ENCODE results near the gene DYSF.

Gene DYSF

DNA sequence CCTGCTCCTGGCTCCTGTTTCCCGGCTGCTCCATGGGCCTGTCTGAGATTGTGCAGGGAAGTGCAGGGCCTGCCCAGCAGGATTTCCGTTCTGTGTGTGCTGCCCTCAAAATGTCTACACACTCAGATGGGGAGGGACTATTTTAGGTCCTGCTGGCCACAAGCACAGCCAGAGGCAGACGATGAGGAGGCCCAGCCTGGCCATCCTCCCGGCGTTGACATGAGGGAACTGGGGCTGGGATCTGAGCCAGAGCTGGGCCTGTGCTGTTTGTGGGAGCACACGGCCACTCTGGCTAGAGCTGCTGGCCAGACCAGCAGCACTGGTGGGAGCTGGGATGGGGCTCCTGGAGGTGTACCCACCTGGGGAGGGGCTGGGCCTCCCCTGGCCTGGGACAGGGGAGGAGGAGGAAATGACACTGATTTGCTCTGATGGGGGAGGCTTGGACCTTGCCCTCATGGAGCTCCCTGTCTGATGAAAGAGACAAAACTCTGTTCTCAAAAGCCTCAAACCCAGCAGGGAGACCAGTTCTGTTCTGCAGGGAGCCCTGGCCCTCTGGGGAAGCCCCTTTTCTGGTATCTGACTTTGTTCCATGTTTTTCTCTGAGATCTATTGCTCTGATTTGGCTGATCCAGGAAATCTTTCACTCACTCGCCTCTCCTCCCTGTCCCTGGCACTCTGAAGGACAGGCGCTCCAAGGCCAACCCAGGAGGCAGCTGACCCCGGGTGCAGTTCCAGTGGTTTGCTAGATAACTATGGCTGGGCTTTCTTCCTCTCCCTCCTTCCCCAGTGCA, 161.8 kb downstream of the DYSF start:
- DNase-seq (ENCODE audit: low read depth) = no peak

DNA sequence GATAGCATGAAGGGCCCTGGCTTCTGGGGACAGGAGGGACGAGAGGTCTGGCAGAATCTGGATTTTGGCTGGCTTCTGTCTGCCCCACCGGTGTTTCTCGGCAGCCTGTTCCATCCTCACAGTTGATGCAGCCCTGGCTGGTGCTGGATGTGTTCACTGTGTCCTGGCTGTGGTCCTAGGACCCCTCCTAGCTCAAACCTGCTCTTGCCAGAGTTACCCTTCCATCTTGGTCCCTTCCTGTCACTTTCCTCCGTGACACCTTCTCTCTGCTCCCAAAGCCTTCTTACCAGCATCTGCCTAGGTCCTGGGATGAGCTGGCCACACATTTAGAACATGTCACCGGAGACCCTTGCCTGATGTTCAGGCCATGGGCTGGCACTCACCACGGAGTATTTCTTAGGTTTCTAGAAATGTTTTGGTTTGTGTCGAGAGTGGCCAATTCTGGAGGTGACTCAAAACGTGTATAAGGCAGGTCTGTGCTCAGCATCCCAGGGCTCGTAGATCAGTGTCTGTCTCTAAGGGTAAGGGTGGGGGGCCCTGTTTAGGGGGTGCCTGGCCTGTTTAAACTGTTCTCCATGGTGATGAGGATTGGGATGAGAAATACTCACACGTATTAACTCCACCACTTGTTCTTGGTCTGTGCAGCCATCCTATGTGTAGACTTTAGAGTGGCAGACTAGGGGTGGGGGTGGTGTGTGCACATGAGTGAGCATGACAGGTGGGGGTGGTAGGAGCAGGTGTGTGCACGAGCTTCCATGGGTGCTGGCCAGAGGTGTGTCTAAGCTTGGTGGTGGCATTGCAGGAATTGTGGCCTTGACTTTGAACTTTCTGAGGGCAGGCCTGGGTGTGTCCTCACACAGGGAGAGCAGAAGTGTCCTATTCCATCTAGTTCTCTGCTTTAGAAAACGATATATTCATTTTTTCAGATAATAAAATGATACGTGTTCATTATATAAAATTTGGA, 162.7 kb downstream of the DYSF start:
- DNase-seq (ENCODE audit: low read depth) = no peak

DNA sequence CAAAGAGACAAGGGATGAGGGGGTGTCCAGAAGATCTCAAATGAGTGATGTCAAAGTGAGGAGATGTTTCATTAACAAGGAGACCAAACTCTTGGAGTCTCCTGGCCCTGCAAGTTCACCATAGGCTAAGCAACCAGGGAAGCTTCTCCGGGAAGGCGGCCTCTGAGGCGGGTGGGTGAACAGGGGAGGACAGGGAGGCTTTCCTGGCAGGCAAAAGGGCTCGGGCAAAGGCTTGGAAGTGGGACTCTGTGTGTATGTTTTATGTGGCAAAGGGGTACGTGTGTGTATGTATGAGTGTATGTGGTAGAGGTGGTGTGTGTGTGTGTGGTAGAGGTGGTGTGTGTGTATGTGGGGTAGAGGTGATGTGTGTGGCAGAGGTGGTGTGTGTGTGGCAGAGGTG, 163.9 kb downstream of the DYSF start:
- no peak for DNase-seq (ENCODE audit: low read depth)

DNA sequence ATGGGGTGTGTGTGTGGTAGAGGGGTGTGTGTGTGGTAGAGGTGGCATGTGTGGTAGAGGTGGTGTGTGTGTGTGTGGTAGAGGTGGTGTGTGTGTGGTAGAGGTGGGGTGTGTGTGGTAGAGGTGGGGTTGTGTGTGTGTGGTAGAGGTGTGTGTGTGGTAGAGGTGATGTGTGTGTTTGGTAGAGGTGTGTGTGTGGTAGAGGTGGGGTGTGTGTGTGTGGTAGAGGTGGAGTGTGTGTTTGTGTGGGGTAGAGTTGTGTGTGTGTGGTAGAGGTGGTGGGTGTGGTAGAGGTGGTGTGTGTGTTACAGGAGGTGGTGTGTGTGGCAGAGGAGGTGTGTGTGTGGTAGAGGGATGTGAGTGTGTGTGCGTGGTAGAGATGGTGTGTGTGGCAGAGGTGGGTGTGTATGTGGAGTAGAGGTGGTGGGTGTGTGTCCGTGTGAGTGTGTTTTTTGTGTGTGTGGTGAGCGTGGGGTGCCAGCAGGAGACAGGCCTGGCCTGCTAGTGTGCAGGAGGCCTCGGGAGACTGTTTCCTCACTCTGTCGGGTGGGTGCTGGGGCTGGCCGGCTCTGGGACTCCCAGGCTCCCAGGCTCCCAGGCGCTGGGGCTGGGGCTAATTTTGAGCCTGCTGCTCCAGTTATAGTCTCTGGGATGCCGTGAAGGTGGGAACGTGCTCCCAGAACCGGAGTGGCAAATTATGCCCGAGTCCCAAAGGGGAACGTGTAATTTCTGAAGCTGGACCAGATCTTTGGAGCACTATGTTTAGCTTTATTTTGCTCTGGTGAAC, 165.2 kb downstream of the DYSF start:
- DNase-seq (ENCODE audit: low read depth) = no peak

DNA sequence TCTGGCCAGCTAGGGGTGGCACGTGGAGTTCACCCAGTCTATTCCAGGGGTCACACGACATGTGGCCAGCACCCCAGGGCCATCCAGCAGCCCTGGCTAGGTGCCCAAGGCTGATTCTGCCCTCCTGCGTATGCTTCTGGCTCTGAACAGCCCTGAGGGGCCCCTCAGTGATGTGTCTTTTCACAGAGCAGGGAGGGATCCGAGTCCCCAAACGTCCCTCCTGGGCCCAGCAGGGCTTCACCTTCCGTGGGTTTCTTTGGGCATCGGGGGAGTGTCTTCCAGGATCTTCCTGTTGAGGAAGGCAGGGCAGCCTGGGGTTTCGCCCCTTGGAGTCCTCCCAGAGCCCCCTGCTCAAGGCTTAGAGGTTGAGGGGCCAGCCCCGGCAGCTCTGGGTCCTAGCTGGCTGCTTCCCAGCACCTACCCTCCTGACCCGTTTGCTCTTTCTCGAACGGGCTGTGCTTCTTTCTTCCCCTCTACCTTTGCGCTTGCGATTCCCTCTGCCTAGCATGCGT, 165.9 kb downstream of the DYSF start:
- DNase-seq (ENCODE audit: low read depth) = no peak

DNA sequence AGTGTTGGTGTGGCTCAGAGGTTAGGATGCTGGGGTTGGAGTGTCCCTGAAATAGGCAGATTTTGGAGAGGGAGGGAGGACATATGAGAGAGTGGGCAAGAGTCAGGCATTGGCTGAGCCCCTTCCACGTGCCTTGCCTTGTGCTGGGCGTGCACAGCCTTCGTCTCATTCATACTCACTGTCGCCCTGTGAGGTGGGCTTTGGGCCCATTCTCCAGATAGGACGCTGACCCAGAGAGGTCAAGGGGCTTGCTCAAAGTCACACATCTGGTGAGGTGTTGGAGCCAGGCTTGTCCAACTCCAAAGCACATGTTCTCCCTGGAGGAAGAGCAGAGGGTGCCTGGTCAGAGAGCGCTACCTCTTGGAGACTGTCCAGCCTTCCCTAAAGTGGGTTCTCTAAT, 166.8 kb downstream of the DYSF start:
- DNase-seq (ENCODE audit: low read depth) = no peak

DNA sequence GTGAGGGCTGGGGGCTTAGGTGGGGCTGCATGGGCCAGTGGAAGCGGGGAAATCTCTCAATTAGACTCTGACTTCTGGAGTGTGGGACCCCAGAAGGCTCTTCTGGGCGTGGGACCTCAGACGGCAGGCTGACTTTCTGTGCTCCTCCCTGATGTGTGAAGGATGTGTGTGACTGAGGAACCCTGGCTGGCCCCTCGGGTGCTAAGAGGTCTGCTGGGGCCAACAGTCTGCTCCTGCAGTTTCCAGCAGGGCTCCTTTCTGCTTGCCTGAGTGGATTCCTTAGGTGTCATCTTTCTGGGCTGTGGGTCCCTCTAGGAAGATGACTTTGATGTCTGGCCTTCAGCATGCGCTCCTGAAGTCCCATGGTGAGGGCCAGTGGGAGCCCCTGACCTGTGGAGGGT, 167.5 kb downstream of the DYSF start:
- no peak for DNase-seq (ENCODE audit: low read depth)

DNA sequence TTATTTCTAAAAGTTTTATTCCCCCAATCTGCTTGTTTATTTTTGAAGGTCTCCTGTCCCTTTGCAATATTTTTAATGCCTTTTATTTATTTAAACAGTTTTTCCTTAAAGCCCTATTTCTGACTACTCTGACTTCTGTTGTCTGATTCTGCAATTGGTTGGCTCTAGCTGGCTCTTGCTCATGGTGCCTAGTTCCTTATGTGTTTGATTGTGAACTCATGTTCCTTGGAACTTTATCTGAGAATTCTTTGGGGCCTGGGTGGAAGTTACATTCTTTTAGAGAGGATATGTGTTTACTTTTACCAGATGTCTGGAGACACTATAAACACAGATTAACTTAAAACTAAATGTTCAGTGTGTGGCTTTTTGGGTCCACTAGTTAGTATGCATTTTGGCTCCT, 175.9 kb downstream of the DYSF start:
- DNase-seq (ENCODE audit: low read depth) = no peak

DNA sequence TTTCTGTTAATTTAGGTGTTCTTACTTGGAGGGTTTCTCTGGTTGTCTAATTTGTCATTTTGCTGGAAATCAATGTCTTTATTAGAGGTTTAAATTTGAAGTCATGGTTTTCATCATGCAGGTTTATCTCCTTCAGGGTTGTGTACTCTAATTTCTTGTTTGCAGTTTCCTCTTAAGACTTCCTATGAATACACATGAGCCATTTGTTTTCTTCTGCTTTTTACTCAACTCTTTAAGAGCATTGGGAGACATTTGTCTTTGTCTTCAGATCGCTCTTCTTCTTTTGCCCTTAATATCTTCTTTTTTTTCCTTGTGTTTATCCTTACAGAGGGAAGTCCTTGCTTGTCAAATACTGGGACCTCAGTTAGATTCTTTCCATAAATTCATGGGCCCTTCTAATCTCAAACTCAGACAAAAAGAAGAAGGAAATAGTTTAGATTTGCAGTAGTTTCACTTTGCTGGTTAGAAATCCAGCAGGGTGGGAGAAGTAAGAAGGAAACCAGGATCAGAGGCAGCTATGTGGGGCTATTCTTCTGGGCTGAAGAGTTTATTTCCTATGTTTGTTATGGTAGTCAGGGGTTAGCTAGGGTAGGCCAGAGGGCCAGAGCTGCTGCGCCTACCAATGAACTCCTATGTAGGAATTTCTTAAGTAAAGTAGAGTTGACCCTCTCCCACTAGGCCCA, 176.6 kb downstream of the DYSF start:
- no peak for DNase-seq (ENCODE audit: low read depth)

DNA sequence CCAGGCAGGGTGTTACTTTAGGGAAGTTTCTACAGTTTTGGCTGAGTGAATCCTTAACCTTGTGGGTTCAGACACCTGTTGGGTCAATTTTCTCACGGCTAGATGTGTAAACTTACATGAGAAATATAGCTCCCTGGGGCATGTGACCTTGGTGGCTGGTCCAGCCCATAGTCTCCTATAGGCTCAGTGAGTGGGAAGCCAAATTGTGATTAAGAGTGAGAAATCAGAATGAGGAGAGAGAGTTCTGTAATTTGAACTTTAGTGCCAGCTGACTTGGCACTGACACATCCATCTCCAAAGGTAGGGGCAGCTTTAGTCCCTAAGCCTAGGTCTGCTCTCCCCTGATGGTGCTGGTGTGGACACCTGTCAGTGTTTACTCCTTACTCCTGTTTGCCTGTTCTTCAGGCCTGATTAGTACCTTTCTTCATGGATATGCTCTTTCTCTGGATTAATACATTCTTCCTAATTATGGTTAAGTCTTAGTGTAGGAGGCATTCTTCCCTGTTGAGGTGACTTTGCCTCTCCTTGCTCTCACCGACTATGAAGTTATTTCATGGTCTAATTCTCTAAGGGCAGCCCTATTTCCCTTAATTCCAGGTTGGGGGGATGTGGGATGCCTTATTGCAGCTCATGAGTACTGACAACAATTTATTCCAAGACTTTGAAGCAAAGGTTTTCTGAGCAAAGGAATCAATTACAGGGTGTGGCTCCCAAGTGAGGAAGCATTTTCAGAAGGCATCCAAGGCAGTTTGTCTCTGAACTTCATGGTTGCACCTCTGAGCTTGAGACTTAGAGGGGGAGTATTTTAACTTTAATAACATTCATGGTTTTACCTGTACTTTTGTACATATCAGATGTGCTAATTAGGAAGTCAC, 177.3 kb downstream of the DYSF start:
- no peak for DNase-seq (ENCODE audit: low read depth)

DNA sequence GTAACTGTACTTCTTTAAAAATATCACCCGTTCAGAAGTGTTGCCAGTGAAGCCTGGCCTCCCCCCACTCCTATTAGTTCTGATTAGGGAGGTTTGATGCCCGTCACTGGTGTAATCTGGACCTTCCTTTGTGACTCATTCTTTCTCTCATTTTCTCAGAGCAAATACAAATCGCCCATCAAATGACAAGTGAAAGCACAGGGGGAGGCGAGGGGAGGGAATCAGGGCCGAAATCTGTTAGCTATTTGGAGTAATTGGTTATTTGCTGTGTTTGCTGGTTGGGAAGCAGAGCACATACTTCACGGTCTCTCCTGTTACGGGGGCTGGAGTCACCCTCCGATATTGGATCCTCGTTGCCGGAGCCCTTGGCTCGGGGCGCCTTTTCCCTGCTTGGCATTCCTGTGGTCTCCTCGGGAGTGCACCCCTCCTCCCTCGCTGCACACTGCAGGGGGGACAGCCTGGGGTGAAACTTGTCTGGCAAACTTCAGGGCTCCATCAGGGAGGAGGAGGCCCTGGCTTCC, 178.1 kb downstream of the DYSF start:
- DNase-seq (ENCODE audit: low read depth) = no peak

DNA sequence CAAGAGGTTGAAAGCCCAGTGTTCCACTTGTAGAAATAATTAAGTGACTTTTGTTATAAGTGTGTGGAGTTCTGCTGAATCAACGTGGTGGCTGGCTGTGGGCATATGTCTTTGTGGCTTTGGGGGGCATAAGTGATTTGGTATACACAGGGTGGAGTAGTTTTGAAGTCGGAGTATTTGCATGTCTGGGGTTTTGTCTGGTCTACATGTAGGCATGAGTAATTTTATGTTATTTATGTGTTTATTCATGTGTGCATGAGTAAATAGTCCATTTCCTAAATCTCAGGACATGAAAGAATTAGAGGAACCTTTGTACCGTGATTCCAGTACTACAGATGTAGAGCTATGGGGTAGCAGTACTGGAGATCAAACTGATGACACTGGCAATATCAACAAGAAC, 179.7 kb downstream of the DYSF start:
- DNase-seq (ENCODE audit: low read depth) = no peak

DNA sequence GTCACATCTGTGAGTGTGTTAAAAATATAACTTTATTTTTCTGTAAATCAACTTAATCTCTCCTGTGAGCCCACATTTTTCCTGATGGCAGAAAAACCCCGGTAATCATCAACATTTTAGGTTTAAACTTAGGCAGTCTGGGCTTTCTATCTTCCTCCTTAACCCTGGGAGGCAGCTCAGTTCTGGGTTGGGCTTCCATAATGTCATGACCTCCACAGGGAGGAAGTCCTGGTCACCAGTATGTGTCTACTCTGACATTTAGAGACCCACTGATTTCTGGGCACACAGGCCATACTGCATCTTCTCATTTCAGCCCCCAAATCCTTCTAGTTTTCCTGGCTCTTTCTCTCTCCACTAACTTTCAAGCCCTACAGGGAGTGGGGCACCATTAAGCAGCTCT, 181.2 kb downstream of the DYSF start:
- DNase-seq (ENCODE audit: low read depth) = no peak

DNA sequence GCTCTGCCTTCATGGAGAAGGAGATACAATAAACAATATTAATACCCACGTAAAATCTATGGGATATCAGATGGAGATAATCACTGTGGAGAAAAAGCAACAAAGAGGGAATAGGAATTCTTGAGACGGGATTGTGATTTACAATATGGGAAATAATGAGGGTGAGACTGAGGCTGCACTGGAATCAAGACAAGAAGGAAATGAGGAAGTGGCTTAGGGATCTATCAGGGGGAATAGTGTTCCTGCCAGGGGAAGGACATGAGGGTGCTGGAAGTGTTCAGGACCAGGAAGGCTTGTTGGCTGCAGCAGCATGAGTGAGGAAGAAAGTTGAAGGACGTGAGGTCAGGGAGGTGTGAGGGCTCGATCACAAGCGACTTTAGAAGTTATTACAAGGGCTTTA, 182.4 kb downstream of the DYSF start:
- no peak for DNase-seq (ENCODE audit: low read depth)

DNA sequence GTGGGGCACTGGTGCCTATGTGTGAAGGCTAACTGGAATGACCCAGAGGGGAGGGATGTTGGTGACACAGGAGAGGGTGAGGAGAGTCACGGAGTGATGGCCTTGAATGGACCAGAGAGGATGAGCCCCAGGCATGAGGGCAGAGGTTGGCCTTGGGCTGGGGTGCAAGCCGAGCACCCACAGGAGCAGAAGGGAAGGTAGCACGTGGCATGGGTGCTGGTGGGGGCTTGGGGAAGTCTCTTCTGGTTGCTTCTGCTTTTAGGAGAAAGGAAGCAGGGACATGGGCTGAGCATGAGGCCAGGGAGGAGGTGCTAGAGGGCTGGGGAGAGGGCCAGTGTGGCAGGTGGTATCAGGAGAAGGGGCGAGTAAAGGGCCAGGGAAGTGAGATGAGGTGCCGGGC, 183.8 kb downstream of the DYSF start:
- no peak for DNase-seq (ENCODE audit: low read depth)

DNA sequence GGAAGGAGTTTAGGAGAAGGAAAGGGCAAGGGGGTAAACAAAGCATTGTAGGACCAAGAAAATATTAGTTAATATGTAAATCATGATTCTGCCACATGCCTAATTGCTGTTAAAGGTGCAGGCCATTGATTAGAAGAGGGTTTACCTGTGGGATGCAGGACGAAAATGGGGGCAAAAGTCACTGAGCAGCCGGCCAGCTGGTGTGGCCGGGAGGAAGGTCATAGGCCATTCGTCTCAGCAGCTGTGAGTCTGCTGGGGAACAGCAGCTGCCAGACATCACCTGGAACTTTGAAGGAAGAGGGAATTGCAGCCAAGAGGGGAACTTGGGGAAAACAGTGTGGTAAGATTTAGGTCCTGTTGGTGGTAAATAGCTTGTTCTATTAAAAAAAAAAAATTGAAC, 184.4 kb downstream of the DYSF start:
- no peak for DNase-seq (ENCODE audit: low read depth)

DNA sequence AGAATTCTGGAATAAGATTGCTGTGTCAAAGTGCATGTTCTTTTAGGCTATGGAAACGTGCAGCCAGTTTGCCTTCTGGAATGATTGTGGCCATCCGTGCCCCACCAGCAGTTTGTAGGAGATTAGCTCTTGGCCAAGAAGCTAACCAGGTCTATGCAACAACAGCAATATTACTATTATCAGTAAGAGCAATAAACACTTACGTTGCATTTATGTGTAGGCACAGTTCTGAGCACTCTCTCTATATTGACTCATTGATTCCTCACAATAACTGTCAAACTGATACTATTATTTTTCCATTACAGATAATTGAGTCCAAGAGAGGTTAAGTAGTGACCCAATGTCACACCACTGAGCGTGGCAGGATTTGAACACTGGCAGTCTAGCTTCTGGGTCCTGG, 186.4 kb downstream of the DYSF start:
- no peak for DNase-seq (ENCODE audit: low read depth)

DNA sequence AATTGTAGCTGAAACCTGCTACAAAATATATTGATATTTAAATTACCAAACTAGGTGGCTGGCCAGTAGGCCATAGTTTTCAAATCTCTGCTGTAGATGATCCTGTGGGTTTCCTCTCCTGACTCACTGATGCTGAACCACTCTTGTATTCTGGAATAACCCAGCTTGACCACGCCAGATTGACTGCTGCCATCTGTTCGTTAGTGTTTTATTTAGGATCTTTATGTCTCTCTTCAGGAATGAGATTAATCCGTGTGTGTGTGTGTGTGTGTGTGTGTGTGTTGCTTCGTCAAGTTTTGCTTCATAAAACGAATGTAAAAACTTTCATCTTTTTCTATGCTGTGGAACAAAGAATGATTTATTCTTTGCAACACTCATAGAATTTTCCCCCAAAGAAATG, 187.1 kb downstream of the DYSF start:
- DNase-seq (ENCODE audit: low read depth) = no peak

DNA sequence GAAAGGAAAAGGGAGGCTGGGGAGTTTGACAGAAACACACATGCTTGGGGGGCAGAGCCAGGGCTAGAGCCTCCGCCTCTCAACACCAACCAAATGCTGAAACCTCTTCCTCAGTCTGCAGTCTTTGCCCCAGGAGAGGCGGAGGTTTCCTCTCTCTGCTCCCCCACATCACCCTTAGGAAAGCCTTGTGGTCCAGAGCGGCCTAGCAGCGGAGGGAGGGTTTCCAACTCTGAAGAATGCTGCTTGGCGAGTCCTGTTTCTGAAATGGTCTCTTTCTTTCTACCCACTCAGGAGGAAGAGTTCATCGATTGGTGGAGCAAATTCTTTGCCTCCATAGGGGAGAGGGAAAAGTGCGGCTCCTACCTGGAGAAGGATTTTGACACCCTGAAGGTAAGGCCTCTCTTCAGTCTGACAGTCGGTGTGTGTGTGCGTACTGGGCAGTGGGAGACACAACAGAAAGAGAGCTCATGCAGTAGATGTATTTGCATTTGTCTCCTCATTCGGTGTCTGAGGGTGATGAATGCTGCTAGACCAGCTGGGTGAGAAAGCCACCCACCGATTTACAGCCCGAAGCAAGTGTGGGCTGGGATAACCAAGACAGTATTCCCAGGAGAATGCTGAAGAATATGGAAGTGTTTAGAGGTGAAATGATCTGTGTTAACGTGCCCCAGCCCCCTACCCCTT, 190.5 kb downstream of the DYSF start:
- no peak for DNase-seq (ENCODE audit: low read depth)

DNA sequence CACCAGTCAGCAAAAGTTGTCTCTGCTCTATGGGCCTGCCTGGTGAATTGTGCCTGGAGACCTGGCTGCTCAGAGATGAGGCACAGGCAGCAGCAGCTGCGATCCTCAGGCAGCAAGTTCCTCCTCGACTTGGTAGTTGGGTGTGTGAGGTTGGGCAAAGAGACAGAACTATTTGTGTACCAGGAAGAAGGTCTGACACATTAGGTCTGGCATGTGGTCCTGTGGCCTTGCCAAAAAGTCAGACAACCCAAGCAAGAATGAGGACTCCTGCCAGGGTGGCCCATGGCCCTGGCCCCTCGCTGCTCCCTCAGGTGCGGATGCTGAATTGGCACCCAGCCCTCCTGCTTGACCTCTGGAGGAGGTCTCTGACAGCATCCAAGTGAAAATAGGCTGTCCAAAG, 192.7 kb downstream of the DYSF start:
- DNase-seq (ENCODE audit: low read depth) = no peak

All from T follicular helper cell (primary cell).